ENCODE results near the gene GNL3. TPM values are rescaled to one million over a fixed set of nuclear protein-coding genes. Genes with fewer than 3 reads are reported as not detected.

Gene GNL3
- total and polyA plus RNA-seq, 2 of the 8 experiments (the other 6 are each of a cell fraction or from before 2014, with no cell fraction given), result 45.5 to 184 TPM

DNA sequence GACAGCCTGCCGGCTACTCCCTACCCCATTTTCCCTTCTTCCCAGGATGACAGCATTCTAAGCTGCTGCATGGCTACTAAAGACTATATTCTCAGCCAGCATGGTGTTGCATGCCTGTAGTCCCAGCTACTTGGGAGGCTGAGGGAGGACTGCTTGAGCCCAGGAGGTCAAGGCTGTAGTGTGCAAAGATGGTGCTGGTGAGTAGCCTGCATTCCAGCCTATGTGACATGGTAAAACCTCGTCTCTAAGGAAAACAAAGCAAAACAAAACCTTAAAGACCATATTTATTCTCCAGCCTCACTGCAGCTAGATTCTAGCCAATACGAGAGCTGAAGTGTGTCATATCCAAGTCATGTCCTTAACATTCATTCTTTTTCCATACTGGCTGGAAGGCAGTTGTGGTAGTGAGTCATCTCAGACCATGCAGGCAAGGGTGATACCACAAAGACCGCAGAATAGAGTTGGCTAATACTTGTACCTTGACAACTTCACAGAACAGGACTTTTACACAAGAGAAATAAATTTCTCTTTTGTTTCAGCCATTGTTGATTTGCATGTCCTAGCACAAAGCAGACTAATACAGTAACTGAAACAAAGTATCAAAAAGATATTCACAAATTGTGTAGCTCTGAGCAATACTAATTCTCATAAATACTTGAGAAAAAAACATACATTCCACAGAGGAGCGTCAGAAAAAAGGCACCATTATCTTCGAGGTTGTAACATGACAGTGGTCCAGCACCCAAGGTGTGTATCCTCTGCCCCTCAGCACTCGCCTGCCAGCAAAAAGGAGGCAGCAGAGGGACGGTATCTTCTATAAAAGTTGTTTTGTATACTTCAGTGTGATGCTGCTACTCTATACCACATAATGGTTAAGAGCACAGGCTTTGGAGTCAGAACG, 15.0 kb upstream of the GNL3 start:
- Histone ChIP-seq H3K4me3 (ENCODE audit: extremely low read depth in 1 of 4, insufficient read depth in 2 of 4, low read depth in 3 of 4, low read length in 4 of 4) (no peak overlapping the region), H2BK120ac (replicated peaks; ENCODE audit: low read depth, low read length) (no peak overlapping the region), H2BK5ac (ENCODE audit: low read depth, low read length) (no peak overlapping the region), H4K5ac (ENCODE audit: insufficient read length, low read depth, low read length) (no peak overlapping the region), H2AFZ (ENCODE audit: low read length) (no peak overlapping the region), H4K8ac (ENCODE audit: extremely low read depth, insufficient read depth, low read length) (no peak overlapping the region), H3K4me2 (ENCODE audit: insufficient read depth in 1 of 2, low read depth in 2 of 2, low read length in 2 of 2) (no peak overlapping the region), H2BK15ac (ENCODE audit: low read length) (no peak overlapping the region), H3K18ac (ENCODE audit: extremely low read depth, low read length) (no peak overlapping the region), H3K23me2 (ENCODE audit: low read depth, low read length) (no peaks in the 10 kb centered on the region), H3K56ac (replicated peaks; ENCODE audit: insufficient read length, low read depth, low read length) (no peak overlapping the region), H3K36me3 (ENCODE audit: control insufficient read depth in 2 of 4, insufficient read depth in 4 of 4, low read length in 3 of 4) (peaks cover 3 to 39% (median 16%) of the 10 kb centered on the region in 4 experiments; a peak in 7 of 8 replicates), H3K27me3 (replicated peaks in 1 of 4; ENCODE audit: control insufficient read depth in 3 of 4, extremely low read depth in 1 of 4, insufficient read depth in 3 of 4, low read length in 3 of 4) (no peaks in the 10 kb centered on the region), H3K4me1 (replicated peaks in 1 of 4; ENCODE audit: control insufficient read depth in 3 of 4, insufficient read depth in 4 of 4, low read length in 3 of 4) (0 out of 7 replicates have a peak, but pooled peaks cover 0 to 2% (median 0%) of the 10 kb centered on the region in 4 experiments), H2BK20ac (ENCODE audit: low read length) (no peak overlapping the region), H3K27ac (ENCODE audit: low read depth, low read length) (no peak overlapping the region), H4K20me1 (replicated peaks in 1 of 2; ENCODE audit: control insufficient read depth in 1 of 2, insufficient read depth in 2 of 2, low read length in 2 of 2) (peaks cover 0 to 2% of the 10 kb centered on the region in 2 experiments), H4K91ac (replicated peaks; ENCODE audit: insufficient read length, low read length) (no peak overlapping the region), H2AK5ac (ENCODE audit: low read depth, low read length) (no peak overlapping the region), H3K23ac (ENCODE audit: insufficient read length) (no peak overlapping the region), H3K14ac (ENCODE audit: insufficient read length) (no peak overlapping the region), H3K79me2 (ENCODE audit: control insufficient read depth in 1 of 2, insufficient read depth in 2 of 2, low read length in 2 of 2) (no peaks in the 10 kb centered on the region; a peak in 1 of 4 replicates), H3K4ac (replicated peaks; ENCODE audit: insufficient read length, low read depth, low read length) (no peak overlapping the region), H3K9ac (replicated peaks in 1 of 4; ENCODE audit: extremely low read depth in 1 of 4, low read depth in 3 of 4, low read length in 3 of 4) (no peak overlapping the region), H3K9me3 (ENCODE audit: insufficient read depth in 2 of 2, low read depth in 1 of 2, low read length in 1 of 2) (no peaks in the 10 kb centered on the region), H2BK12ac (ENCODE audit: low read depth, low read length) (no peak overlapping the region), H3K79me1 (ENCODE audit: low read depth, low read length) (no peaks in the 10 kb centered on the region; the same call in 1 of the 2 replicates)
- FAIRE-seq, result no peak
- POLR2A ChIA-PET (ENCODE audit: partially characterized antibody), result interaction anchor here (0.7 to 1.7 kb wide), 3 partner anchors 10 to 20 kb away, joined by 3 to 6 read pairs (median 5); partner anchors contain the start of genes GNL3 and PBRM1
- CTCF ChIA-PET (ENCODE audit: partially characterized antibody), result no interaction called here
- no peak for DNase-seq (ENCODE audit: low read depth in 1 of 2, low spot score in 2 of 2)
- no peak for TF ChIP-seq POLR2A (IDR thresholded peaks at IDR 0.05; ENCODE audit: control extremely low read depth in 1 of 2, low read depth in 2 of 2, low read length in 2 of 2)
- TF ChIP-seq SUZ12 (IDR thresholded peaks at IDR 0.05; ENCODE audit: low read length), result no peak
- TF ChIP-seq CHD2 (IDR thresholded peaks at IDR 0.05; ENCODE audit: low read length), result no peak
- no peak for TF ChIP-seq TAF1 (IDR thresholded peaks at IDR 0.05; ENCODE audit: low read depth, low read length)
- TF ChIP-seq KDM4A (IDR thresholded peaks at IDR 0.05; ENCODE audit: low read depth, low read length, severe bottlenecking), result no peak
- WGBS, 2 experiments (ENCODE audit: extremely low coverage in 1 of 2, insufficient coverage in 1 of 2, insufficient read length in 1 of 2, insufficient replicate concordance in 2 of 2, low coverage in 1 of 2, low lambda C conversion rate in 2 of 2, missing lambda C conversion rate in 1 of 2), result 91% methylated on average over 9 of the region's 9 CpGs; no CpG with 5 or more reads in 1 of the 2 experiments

Data from H1 (cell line).